ENCODE measurements around the gene MRPL24.

The MRPL24 gene

GRCh38 chr1:156743367-156744302 is 2.7 kb upstream of the MRPL24 start:
- no peak for TF ChIP-seq CTCF (IDR thresholded peaks at IDR 0.05; ENCODE audit: insufficient read depth, low read depth, low read length, missing control alignments)
- DNase-seq (ENCODE audit: low read depth) = no peak
- no peak overlapping the region for H3K4me3 ChIP-seq (ENCODE audit: low read length)

- no peak for DNase-seq (ENCODE audit: low read depth)
Measured at GRCh38 chr1:156742801-156743200, 1.9 kb upstream of the MRPL24 start.

GRCh38 chr1:156742017-156742416 is 1.1 kb upstream of the MRPL24 start:
- TF ChIP-seq CTCF (IDR thresholded peaks at IDR 0.05; ENCODE audit: insufficient read depth, low read depth, low read length, missing control alignments) = no peak
- no peak for DNase-seq (ENCODE audit: low read depth)
- no peak overlapping the region for H3K4me3 ChIP-seq (ENCODE audit: low read length)

More at GRCh38 chr1:156742801-156743200, 1.9 kb upstream of the MRPL24 start:
- H3K4me3 ChIP-seq (ENCODE audit: low read length) = no peak overlapping the region
- TF ChIP-seq CTCF (IDR thresholded peaks at IDR 0.05; ENCODE audit: insufficient read depth, low read depth, low read length, missing control alignments) = no peak

GRCh38 chr1:156741481-156741983 is 644 bp upstream of the MRPL24 start:
- H3K4me3 ChIP-seq (ENCODE audit: low read length) = peak overlapping the region; percentile 34
- TF ChIP-seq CTCF (IDR thresholded peaks at IDR 0.05; ENCODE audit: insufficient read depth, low read depth, low read length, missing control alignments) = no peak
- DNase-seq (ENCODE audit: low read depth) = peak; percentile 33

GRCh38 chr1:156740237-156740740 is 599 bp downstream of the MRPL24 start:
- no peak for TF ChIP-seq CTCF (IDR thresholded peaks at IDR 0.05; ENCODE audit: insufficient read depth, low read depth, low read length, missing control alignments)
- peak overlapping the region; percentile 86 for H3K4me3 ChIP-seq (ENCODE audit: low read length)
- DNase-seq (ENCODE audit: low read depth) = no peak

- TF ChIP-seq CTCF (IDR thresholded peaks at IDR 0.05; ENCODE audit: insufficient read depth, low read depth, low read length, missing control alignments) = no peak
- no peak for DNase-seq (ENCODE audit: low read depth)
- H3K4me3 ChIP-seq (ENCODE audit: low read length) = no peak overlapping the region
Measured at GRCh38 chr1:156738916-156739315, 2.0 kb downstream of the MRPL24 start.
